Pancreas (tissue), 10 donors: ENCODE data around the gene LRP1B. TPM values are rescaled to one million over a fixed set of nuclear protein-coding genes. Genes with fewer than 3 reads are reported as not detected.

ENCODE experiments used
- ATAC-seq, 4 donors: fragments of 200-7000 bp; cut with Tn5 transposase; one replicate each; pipeline versions ENCODE4 v1.8.0 to v1.9.1; 2020; ENCODE audit warnings: mild to moderate bottlenecking in 4 of 4, moderate library complexity in 4 of 4
- DNase-seq, 6 donors: peaks; one replicate each; pipeline ENCODE4 v3.0.0-alpha.2; 2020
- FAIRE-seq: peaks from 2 replicates; lab custom pipeline; 2012; peaks lifted over from hg19 to GRCh38; lab: Jason Lieb, UNC
- H3K27ac ChIP-seq, 4 donors: fragments of 200-600 bp; sonication (generic); 1 replicate in 3 of 4; 2 replicates in 1 of 4; pipeline versions ENCODE4 v1.5.0 to v1.8.0; 2020
- H3K27me3 ChIP-seq, 4 donors: fragments of 200-600 bp; one replicate each; pipeline ENCODE4 v1.8.0; 2021
- H3K36me3 ChIP-seq, 3 donors: fragments of 200-600 bp; sonication (generic) in 1 of 3; one replicate each; pipeline versions ENCODE4 v1.5.0 to v1.8.0; 2020 to 2021
- H3K4me1 ChIP-seq, 3 donors: fragments of 200-600 bp; one replicate each; pipeline ENCODE4 v1.8.0; 2021
- H3K4me3 ChIP-seq, 4 donors: fragments of 200-600 bp; sonication (generic) in 2 of 4; one replicate each; pipeline versions ENCODE4 v1.5.0 to v1.8.0; 2020 to 2021
- H3K9me3 ChIP-seq, 4 donors: fragments of 200-600 bp; one replicate each; pipeline ENCODE4 v1.8.0; 2021
- WGBS, 2 donors: extraction: QIAGEN DNeasy Blood & Tissue Kit; methylation state at CpG; one replicate each; pipeline ENCODE4 v1.1.7; 2013; 5-methylcytosine and 5-hydroxymethylcytosine counted together
- intact Hi-C, 3 donors: fragments of 100-400 bp; cut with DNase I; formaldehyde crosslinking; loops; one replicate each; pipeline versions ENCODE4 v1.11.1 to v1.14.2; 2022
- polyA plus RNA-seq, 2 donors: library from polyadenylated mRNA; stranded (reverse); fragments of 200-250 nt; gene quantifications; one replicate each; pipeline ENCODE4 v1.2.3, GENCODE V29; 2013
- total RNA-seq, 6 donors: library from RNA; stranded (reverse); fragmentation: NEBNext Ultra II Directional in 4 of 6; extraction: Animal tissue kit (Norgen Biotek cat#: 25700) in 4 of 6; gene quantifications; one replicate each; pipeline versions ENCODE4 v1.2.1 to v1.2.4, GENCODE V29; 2021 to 2023
- TF ChIP-seq, protein P1 (sequence below), 4 donors: fragments of 200-600 bp; sonication (generic) in 3 of 4; IDR thresholded peaks; one replicate each; pipeline versions ENCODE4 v1.5.0 to v1.8.0; 2021; ENCODE audit warnings: antibody characterized with exemption in 4 of 4
- donor health status: healthy with polysubstance abuse.
- donor health status: DM: no; HTN: no; CAD: no; lungs with moderate emphysema.
- donor health status: DM: no; HTN: no; CAD: no.
- donor health status: control.
- donor health status: control.
- donor health status: Bipolar disorder and iron deficiency.
- donor health status: DM: yes; HTN: yes; CAD: no.
- donor health status: DM: no; HTN: no; CAD: no.
- donor health status: DM: no; HTN: no; CAD: no.
- donor health status: DM: yes; HTN: yes; CAD: no.

The LRP1B gene
- total and polyA plus RNA-seq, 8 donors = 0.06 to 0.55 (median 0.25) TPM

DNA sequence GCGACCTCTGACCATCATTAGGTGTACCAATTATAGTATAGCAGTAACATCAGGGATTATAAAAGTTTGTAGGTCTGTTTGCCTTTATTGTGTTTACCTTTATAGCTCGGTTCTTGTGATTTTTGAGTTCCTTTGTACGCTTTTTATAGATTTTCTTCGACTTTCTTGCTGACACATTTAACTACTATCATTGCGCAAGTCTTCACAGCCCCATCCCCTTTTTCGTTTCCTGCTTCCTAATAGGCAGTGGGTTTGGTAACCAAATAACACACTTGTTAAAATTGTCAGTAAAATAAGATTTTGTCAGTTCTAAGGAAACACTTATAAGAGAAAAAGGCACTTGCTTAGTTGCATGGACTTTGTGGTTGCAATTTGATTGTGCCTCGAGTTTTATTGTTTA lies 541.5 kb downstream of the LRP1B start:
- Histone ChIP-seq H3K27ac (no peak overlapping the region), H3K36me3 (no peaks in the 10 kb centered on the region), H3K27me3 (no peaks in the 10 kb centered on the region), H3K4me1 (no peaks in the 10 kb centered on the region), H3K9me3 (no peaks in the 10 kb centered on the region), H3K4me3 (no peak overlapping the region)
- intact Hi-C loops = no loop called here
- WGBS, 2 donors = 72 to 76% methylated on average over 7 of the region's 7 CpGs
- no peak for DNase-seq
- no peak for ATAC-seq
- TF ChIP-seq, protein P1, sequence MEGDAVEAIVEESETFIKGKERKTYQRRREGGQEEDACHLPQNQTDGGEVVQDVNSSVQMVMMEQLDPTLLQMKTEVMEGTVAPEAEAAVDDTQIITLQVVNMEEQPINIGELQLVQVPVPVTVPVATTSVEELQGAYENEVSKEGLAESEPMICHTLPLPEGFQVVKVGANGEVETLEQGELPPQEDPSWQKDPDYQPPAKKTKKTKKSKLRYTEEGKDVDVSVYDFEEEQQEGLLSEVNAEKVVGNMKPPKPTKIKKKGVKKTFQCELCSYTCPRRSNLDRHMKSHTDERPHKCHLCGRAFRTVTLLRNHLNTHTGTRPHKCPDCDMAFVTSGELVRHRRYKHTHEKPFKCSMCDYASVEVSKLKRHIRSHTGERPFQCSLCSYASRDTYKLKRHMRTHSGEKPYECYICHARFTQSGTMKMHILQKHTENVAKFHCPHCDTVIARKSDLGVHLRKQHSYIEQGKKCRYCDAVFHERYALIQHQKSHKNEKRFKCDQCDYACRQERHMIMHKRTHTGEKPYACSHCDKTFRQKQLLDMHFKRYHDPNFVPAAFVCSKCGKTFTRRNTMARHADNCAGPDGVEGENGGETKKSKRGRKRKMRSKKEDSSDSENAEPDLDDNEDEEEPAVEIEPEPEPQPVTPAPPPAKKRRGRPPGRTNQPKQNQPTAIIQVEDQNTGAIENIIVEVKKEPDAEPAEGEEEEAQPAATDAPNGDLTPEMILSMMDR (IDR thresholded peaks at IDR 0.05) = no peak
- no peak for FAIRE-seq

DNA sequence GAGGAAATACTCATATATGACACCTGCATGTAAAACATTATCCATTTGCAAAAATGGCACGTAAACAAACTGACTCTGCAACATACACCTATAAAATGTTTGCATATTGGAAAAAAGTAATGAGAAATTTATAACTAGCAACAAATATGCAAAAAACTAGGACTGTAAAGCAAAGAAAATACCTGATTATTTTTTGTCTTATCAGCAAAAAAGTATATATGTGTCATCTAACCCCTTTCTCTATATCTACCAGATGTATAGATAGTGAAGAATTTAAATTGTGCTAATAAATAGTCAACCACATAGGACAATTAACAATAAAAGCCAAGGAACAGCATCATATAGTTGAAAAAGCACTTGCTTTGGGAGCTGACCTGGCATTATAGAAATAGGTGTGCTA lies 543.8 kb downstream of the LRP1B start:
- FAIRE-seq (no peak), DNase-seq (no peak), ATAC-seq (no peak)
- H3K9me3 ChIP-seq = no peaks in the 10 kb centered on the region
- H3K4me3 ChIP-seq = no peak overlapping the region
- H3K27ac ChIP-seq = no peak overlapping the region
- intact Hi-C loops = no loop called here
- H3K36me3 ChIP-seq = no peaks in the 10 kb centered on the region
- H3K4me1 ChIP-seq = peaks cover 0 to 2% (median 0%) of the 10 kb centered on the region in 3 donors
- H3K27me3 ChIP-seq = no peaks in the 10 kb centered on the region
- TF ChIP-seq, protein P1 (IDR thresholded peaks at IDR 0.05) = no peak
- 86 to 93% methylated on average over 1 of the region's 1 CpG for WGBS, 2 donors

DNA sequence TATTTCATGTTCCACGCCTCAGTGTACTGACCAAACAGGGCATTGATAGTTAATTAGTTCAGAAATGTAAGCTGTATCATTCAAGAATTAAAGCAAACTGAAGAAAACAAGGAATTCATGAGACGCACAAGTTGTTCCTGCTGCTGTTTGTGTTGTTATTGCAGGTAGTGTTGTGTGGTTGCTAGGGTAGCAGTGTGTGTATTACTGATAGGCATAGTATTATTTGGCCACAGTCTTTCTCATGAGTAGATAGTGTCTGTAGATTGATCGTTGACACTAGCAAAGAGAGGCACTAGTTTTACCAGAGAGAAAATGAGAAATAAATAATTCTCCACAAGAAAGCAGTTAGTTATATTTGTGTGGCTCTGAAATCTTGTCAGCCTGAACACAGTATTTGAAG lies 548.6 kb downstream of the LRP1B start:
- H3K4me3 ChIP-seq = no peak overlapping the region
- TF ChIP-seq, protein P1 (IDR thresholded peaks at IDR 0.05) = no peak
- WGBS, 2 donors = 31 to 42% methylated on average over 3 of the region's 3 CpGs
- no peaks in the 10 kb centered on the region for H3K9me3 ChIP-seq
- peaks cover 0 to 5% (median 5%) of the 10 kb centered on the region in 3 donors for H3K4me1 ChIP-seq
- ATAC-seq = peak; percentile 81 to 99 (median 92)
- DNase-seq = peak in 1 of 6 donors; percentile 9
- H3K36me3 ChIP-seq = no peaks in the 10 kb centered on the region
- no peak for FAIRE-seq
- H3K27me3 ChIP-seq = no peaks in the 10 kb centered on the region
- H3K27ac ChIP-seq = no peak overlapping the region
- intact Hi-C loops = no loop called here

DNA sequence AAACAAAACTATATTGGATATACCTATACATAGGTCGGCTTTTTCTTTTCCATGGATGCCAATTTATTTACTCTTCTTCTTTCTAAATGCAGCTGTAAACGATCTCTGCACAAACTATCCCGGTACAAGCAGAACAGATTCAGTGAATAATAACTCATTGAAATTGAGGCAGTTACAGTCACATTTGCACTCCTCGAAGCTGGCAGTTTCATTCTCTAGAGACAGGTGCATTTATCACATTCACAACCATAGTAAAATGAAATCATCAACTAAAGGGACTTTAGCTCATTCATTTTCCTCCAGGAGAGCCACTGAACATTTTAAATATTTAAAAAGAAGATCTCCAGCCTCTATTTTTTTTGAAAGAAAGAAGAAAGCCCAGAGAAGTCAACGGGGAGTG lies 551.7 kb downstream of the LRP1B start:
- intact Hi-C loops = no loop called here
- Histone ChIP-seq H3K9me3 (no peaks in the 10 kb centered on the region), H3K27ac (no peak overlapping the region), H3K27me3 (no peaks in the 10 kb centered on the region), H3K36me3 (no peaks in the 10 kb centered on the region), H3K4me1 (peaks cover 0 to 5% (median 5%) of the 10 kb centered on the region in 3 donors), H3K4me3 (no peak overlapping the region)
- FAIRE-seq (no peak), DNase-seq (no peak), ATAC-seq (no peak)
- WGBS, 2 donors = 69 to 72% methylated on average over 5 of the region's 5 CpGs
- TF ChIP-seq, protein P1 (IDR thresholded peaks at IDR 0.05) = no peak

DNA sequence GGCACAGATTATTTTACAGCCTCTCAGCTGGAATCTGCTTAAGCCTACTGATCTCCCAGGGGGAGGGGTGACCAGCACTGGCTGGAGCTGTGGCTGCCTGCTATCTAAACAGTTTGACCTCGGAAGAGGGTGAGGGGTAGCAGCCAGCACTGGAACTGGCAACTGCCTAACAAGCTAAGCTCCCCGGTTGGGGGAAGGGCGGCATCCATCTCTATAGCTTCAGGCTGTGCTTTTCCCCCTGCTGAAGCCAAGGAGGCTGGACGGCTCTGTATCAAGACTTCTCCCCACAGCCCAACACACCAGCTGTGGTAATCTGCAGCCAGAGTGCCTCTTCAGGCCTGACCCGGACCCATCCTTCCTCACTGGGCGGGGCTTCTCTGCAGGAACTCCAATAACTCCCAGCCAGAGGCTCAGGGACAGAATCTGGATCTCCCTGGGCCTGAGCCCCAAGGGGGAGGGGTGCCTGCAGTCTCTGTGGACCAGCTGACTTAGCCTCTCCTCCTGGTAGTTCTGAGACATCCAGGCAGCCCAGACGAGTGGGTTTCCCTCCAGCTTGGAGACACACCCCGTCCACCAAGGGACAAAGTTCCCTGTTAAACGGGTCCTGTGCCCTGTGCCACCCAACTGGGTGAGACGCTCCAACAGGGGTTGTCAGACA lies 560.2 kb downstream of the LRP1B start:
- ATAC-seq = no peak
- peak in 1 of 6 donors; percentile 44 for DNase-seq
- WGBS, 2 donors = 73 to 76% methylated on average over 9 to 10 of the region's 10 CpGs
- Histone ChIP-seq H3K36me3 (no peaks in the 10 kb centered on the region), H3K4me3 (no peak overlapping the region), H3K27me3 (no peaks in the 10 kb centered on the region), H3K9me3 (no peaks in the 10 kb centered on the region), H3K27ac (no peak overlapping the region), H3K4me1 (peaks cover 0 to 4% (median 0%) of the 10 kb centered on the region in 3 donors)
- FAIRE-seq = no peak
- TF ChIP-seq, protein P1 (IDR thresholded peaks at IDR 0.05) = no peak
- intact Hi-C loops = no loop called here
